ENCODE data around the gene POLR1B.
"Not testable (repeated sequence)": the region's sequence is repeated elsewhere in the genome, so short reads cannot be mapped to it uniquely, and the experiment has no call there.

The POLR1B gene

DNA sequence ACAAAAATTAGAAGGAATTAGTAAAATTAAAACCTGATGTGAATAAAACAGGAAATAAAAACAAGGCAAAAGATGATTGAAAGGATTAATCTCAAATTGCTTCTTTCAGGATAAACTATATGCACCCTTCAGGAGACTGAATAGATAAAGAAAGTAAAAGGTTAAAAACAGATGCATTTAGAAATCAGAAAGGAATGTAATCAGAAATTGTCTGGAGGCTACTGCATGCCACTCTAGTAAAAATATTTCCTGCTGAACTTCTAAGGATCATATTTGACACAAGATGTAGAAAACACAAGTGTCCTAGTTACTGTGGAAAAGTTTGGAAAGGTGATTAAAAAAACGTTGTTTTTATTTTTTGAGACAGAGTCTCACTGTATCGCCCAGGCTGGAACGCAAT, 58.4 kb downstream of the POLR1B start:
- DNase-seq (ENCODE audit: low read depth in 2 of 3, low spot score in 2 of 3) = no peak

DNA sequence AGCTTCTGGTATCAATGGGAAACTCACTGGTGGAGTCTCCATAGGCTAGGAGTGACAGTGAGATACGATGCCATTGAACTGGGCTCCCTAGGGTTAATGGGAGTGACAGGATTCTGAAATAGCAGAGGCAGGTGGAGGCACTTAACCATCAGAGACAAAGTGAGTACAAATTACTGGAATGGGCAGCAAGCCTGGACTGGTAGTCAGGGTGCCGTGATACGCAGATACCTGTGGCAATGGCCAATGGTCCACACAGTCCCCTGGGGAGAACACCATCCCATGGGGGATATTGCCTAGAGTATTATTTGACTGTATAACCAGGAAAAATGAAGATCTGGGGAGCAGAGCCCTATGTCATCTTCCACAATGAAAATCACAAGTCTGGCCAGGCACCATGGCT, 59.5 kb downstream of the POLR1B start:
- DNase-seq (ENCODE audit: low read depth in 2 of 3, low spot score in 2 of 3) = no peak

DNA sequence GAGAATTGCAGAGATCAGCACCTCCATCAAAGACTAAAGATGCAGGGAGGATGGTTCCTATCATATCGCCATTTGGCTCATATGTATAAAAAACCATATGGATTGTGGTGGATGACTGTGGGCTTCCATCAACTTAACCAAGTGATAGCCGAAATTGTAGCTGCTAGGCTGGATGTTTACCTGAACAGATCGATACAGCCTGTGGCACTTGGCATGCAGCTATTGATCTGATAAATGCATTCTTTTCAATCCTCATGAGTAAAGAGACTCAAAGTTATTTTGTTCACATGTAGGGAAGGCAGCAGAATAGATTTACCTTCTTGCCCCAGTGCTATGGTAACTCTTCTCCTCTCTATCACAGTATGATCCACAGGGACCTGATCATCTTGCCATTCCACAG, 60.7 kb downstream of the POLR1B start:
- DNase-seq (ENCODE audit: low read depth in 2 of 3, low spot score in 2 of 3) = no peak

DNA sequence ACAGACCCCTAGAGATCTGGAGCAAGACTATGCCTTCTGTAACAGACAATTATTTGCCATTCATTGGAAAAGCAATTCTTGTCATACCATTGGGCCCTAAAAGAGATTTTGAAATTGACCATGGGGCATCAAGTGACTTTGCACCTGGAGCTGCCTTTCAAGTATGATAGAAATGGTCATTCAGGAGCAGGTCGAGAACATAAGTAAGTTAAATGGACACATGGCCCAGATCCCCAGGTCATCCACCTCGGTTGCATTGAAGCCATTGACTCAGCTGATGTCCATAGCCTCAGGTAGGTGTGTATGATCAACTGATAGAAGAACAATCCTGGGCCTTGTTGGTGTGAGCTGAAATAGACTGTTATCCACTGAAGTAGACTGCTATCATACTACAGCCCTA, 61.5 kb downstream of the POLR1B start:
- no peak for DNase-seq (ENCODE audit: low read depth in 2 of 3, low spot score in 2 of 3)

DNA sequence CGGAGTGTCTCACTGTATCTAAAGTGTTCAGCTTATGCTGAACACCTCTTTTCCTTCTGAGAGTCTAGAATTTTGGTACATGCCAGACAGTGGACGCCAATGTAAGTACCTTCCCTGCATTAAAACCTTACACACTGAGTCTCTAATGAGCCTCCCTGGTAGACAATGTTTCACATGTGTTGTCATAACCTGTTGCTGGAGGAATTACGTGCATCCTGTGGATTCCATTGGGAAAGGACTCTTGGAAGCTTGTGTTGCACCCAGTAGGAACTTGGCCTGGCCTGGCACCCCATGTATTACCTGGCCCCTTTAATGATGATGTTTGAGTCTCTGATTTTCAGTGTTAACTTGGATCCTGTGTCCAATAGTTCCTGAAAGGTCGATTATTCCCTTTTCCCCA, 62.7 kb downstream of the POLR1B start:
- DNase-seq (ENCODE audit: low read depth in 2 of 3, low spot score in 2 of 3) = no peak

DNA sequence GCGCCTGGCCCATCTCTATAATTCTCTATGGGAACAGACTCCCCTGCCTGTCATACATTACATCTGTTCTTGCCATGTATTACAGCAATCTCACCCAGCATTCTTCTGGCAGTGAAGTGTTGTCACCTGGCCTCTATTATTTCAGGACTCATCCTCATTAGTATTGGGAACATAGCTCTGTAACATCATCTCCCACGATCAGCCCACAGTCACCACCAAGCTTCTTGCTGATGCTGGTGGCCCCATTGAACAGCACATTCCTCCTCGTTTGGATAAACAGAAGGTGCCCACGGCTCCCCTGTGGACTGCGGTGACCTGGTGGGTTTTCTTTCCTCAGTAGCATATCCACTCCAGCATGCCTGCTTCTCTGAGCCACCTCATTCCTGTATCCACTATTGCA, 63.7 kb downstream of the POLR1B start:
- no peak for DNase-seq (ENCODE audit: low read depth in 2 of 3, low spot score in 2 of 3)

DNA sequence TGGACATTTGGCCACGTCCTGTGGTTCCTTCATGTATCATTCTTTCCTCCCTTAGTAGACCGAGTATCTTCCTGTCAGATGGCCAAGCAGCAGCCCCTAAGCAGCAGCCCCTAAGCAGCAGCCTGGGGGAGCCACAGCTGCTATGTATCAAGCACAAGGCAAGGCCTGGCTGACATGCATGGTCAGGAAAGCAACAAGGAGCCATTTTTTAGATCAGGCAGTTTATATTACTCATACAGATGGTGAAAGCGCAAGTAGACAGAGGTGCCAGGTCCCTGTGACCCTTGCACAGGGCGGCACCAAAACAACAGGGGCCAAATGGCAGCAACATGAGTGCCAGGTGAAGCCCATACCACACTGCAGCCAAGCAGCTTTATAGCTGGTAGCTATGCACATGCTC, 64.3 kb downstream of the POLR1B start:
- no peak for DNase-seq (ENCODE audit: low read depth in 2 of 3, low spot score in 2 of 3)

DNA sequence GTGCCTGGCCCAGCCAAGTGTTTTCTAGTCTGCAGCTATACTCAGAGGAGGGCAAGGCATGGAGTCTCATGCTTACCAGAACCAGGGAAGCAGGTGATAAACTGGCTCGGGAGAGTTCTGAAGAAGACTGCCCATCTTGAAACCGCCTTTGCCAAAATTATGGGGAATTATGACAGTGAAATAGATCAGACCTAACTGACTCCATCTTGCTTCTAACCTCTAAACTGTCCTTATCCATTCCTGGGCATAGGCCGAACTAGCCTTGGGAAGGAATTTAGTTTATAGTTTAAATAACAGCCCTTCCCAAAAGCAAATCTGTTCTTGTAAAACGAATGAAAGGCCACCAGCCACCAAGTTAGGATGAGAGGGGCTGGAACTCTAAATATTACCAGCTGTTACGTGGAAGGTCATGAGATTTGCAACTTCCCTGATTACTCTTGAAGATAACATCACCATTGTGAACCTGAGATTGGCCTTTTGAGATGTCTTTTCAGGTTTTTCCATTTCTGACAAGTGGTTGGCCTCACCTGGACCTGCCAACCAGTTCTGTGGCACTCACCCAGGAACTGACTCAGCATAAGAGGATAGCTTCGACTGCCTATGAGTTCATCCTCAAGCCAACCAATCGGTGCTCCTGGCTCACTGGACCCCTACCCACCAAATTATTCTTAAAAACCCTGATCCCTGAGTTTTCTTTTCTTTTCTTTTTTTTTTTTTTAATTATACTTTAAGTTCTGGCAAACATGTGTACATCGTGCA, 65.6 kb downstream of the POLR1B start:
- no peak for DNase-seq (ENCODE audit: low read depth in 2 of 3, low spot score in 2 of 3)

DNA sequence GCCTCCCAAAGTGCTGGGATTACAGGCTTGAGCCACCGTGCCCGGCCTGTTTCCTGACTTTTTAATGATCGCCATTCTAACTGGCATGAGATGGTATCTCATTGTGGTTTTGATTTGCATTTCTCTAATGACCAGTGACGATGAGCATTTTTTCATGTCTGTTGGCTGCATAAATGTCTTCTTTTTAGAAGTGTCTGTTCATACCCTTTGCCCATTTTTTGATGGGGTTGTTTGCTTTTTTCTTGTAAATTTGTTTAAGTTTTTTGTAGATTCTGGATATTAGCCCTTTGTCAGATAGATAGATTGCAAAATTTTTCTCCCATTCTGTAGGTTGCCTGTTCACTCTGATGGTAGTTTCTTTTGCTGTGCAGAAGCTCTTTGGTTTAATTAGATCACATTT, 67.1 kb downstream of the POLR1B start:
- not testable (repeated sequence) for DNase-seq (ENCODE audit: low read depth in 2 of 3, low spot score in 2 of 3)

DNA sequence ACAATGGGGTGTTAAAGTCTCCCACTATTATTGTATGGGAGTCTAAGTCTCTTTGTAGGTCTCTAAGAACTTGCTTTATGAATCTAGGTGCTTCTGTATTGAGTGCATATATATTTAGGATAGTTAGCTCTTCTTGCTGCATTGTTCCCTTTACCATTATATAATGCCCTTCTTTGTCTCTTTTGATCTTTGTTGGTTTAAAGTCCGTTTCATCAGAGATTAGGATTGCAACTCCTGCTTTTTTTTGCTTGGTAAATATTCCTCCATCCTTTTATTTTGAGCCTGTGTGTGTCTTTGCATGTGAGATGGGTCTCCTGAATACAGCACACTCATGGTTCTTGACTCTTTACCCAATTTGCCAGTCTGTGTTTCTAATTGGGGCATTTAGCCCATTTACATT, 70.0 kb downstream of the POLR1B start:
- not testable (repeated sequence) for DNase-seq (ENCODE audit: low read depth in 2 of 3, low spot score in 2 of 3)

DNA sequence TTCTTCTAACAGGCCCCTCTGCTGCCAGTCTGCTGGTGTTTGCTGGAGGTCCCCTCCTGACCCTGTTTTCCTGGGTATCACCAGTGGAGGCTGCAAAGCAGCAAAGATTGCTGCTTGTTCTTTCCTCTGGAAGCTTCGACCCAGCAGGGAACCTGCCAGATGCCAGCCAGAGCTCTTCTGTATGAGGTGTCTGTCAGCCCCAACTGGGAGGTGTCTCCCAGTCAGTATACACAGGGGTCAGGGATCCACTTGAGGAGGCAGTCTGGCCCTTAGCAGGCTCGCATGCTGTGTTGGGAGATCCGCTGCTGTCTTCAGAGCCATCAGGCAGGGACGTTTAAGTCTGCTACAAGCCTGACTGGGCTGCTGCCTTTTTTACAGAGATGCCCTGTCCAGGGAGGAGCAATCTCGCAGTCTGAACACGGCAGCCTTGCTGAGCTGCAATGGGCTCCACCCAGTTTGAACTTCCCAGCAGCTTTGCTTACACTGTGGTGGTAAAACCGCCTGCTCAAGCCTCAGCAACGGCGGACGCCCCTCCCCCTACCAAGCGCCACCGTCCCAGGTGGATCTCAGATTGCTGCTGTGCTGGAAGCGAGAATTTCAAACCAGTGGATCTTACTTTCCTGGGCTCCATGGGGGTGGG, 72.1 kb downstream of the POLR1B start:
- no peak for DNase-seq (ENCODE audit: low read depth in 2 of 3, low spot score in 2 of 3)

DNA sequence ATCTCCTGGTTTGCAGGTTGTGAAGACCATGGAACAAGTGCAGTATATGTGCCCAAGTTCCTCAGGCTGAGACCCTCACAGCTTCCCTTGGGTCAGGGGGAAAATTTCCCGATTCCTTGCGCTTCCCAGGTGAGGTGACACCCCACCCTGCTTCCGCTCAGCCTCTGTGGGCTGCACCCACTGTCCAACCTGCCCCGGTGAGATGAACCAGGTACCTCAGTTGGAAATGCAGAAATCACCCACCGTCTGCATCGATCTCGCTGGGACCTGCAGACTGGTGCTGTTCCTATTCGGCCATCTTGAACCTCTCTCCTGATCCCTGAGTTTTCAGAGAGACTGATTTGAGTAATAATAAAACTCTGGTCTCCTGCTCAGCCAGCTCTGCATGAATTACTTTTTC, 72.8 kb downstream of the POLR1B start:
- no peak for DNase-seq (ENCODE audit: low read depth in 2 of 3, low spot score in 2 of 3)

DNA sequence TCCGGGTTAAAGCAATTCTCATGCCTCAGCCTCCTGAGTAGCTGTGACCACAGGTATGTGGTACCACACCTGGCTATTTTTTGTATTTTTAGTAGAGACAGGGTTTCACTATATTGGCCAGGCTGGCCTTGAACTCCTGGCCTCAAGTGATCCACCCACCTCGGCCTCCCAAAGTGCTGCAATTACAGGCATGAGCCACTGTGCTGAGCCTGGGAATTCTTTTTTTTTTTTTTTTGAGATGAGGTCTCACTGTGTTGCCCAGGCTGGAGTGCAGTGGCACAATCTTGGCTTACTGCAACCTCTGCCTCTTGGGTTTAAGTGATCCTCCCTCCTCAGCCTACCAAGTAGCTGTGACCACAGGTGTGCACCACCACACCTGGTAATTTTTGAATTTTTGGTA, 73.5 kb downstream of the POLR1B start:
- not testable (repeated sequence) for DNase-seq (ENCODE audit: low read depth in 2 of 3, low spot score in 2 of 3)

DNA sequence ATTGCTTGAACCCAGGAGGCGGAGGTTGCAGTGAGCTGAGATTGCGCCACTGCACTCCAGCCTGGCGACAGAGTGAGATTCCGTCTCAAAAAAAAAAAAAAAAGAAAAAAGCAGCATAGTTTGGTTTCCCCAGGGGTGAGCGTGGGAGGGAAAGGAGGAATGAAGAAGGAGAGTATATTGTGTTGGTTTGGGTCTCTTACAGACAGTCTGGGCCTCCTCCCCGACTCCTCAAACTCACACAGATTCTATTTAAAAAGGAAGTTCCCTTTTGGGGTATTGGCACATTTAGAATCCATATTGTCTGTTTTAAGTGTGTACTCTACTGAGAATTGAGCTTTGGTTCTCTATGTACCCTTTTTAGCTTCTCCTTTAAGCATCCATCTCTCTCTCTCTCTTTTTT, 76.1 kb downstream of the POLR1B start:
- DNase-seq (ENCODE audit: low read depth in 2 of 3, low spot score in 2 of 3) = no peak

DNA sequence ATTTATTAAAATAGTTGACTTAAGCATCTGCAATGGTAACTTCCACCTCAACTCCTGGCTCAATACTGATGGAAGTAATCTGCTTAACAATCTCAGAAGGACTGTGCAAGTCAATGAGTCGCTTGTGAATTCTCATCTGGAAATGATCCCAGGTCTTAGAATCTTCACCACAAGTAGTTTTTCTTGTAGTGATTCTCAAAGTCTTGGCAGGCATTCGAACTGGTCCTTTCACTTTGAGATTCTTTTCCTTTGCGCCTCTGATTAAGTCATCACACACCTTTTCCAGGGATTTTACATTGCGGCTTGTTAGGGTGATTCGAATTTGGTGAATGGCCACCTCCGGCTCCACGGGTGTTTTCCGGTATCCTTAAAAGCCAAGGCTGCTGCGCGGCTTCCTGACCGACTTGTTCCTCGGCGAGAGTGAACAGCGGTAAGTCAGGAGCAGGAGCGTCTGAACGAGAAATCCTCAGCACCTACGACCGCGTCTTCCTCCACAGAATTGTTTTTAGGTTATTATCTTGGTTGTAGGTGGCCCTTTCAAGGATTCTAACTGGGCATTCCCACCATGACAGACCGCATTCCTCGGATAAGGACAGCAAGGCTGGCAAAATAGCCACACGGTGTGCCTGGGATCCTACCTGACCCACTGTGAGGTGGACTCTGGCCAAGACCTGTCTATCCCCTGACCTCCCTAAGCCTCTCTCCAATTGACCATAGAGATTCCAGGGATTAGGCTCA, 79.7 kb downstream of the POLR1B start:
- DNase-seq (ENCODE audit: low read depth in 2 of 3, low spot score in 2 of 3) = no peak

DNA sequence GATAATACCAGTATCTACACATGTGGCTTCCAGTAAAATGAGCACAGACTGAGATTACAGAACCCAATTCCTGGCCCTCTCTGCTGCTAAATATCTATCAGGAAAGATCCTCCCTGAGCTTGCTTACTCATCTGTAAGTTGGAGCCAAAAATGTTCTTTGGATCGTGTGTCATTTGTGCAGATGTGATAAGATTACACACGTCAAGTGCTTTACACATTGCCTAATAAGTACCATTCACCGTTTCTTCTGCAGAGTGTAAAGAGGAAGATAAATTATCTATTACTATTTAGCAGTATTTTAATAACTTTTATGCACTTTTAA, 80.2 kb downstream of the POLR1B start:
- DNase-seq (ENCODE audit: low read depth in 2 of 3, low spot score in 2 of 3) = no peak

DNA sequence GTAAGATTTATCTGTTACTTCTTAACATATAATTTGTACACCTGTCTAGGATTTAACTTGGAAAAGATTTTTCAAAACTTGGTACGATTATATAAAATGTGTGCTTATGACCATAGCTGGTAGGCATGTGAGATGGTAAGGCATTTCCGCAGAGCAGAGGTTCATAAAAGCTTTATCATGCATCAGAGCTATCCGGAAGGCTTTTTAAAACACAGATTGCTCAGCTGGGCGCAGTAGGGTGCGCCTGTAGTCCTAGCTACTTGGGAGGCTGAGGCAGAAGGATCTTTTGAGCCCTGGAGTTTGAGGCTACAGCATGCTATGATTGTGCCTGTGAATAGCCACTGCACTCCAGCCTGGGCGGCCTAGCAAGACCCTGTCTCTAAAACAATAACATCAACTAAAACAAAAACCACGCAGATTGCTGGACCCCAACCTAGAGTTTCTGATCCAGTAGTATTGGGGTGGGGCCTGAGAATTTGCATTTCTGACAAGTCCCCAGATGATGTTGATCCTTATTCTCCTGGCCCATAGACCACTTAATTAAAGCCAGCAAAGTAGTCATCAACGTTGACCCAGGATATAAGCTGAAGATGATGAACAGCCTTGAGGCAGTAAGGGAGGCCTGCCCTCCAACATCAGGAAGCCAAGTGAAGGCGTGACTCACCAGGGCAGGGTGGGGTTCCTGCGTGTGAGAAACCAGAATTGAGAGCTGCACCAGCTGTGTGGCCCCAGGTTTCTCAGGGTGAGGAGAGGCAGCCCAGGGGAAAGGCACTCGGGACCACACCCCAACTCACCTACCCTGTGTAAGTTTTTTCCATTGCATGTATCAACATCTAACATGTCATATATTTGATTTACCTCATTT, 81.9 kb downstream of the POLR1B start:
- DNase-seq (ENCODE audit: low read depth in 2 of 3, low spot score in 2 of 3) = no peak

DNA sequence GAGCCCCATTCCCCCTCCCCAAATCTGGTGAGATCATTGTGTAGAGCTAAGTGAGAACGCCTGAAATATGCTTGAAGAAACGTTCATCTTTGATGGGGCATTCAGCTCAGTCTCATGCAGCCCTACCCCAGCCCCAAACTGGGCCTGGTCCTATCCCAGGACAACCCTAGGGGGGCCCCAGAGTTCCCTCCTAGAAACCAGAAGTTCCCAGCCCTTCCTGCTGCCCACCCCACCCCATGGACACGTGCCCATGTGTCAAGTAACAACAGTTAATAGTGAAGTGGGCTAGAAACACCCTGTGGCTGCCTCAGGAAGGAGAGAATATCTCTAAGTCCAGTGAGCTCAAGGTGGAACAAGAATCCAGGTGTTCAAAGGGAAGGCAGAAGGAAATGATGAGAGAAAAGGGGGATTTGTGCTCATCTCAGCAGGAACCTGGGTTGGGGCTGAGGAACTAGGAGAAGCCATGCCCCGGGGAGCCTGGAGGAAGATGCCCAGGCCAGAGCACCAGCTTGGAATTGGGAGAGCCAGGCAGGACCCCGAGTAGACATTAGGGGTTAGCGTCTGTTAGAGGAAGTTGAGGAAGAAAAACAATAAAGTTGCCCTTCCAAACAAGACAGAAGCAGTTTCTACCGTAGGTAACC, 83.3 kb downstream of the POLR1B start:
- DNase-seq (ENCODE audit: low read depth in 2 of 3, low spot score in 2 of 3) = no peak

DNA sequence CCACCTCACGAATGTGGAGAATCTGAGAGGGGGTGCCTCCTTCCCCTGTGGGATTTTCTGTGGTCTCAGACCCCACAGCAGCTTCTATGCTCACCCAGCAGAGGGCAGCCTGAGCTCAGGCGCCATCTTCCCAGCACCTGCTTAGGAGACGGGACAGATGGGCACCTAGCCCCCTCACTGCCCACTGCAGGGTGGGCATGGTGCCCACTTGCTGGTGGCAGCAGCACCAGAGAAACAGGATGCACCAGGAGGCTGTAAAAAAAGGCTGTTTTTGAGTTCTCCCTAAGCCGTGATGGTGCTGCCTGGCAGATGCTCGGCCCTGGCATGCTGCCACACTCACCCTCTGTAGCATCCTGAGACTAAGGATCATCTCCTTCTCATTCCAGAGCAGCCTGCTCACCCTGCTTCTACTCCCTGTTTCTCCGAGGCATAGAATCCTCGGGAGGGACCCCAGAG, 84.4 kb downstream of the POLR1B start:
- no peak for DNase-seq (ENCODE audit: low read depth in 2 of 3, low spot score in 2 of 3)

Data from activated CD8-positive, alpha-beta memory T cell treated with anti-CD3 and anti-CD28 coated beads for 48 hours (primary cell).